Measurements from ENCODE around the gene CCDC85C. TPM values are rescaled to one million over a fixed set of nuclear protein-coding genes. Genes with fewer than 3 reads are reported as not detected.

CCDC85C gene
- total and polyA plus RNA-seq, 2 of the 4 experiments (the other 2 are of a cell fraction), result 16.0 to 19.0 TPM

- TF ChIP-seq USF2 (IDR thresholded peaks at IDR 0.05; ENCODE audit: low read depth, low read length), result no peak
- TF ChIP-seq CEBPB (IDR thresholded peaks at IDR 0.05; ENCODE audit: low read depth, low read length), result no peak
- no peak for TF ChIP-seq MAZ (IDR thresholded peaks at IDR 0.05; ENCODE audit: borderline replicate concordance, low read depth, low read length)
- TF ChIP-seq RFX5 (IDR thresholded peaks at IDR 0.05; ENCODE audit: low read depth, low read length), result no peak
- TF ChIP-seq SMC3 (IDR thresholded peaks at IDR 0.05; ENCODE audit: low read depth, low read length), result no peak
- no peak for TF ChIP-seq RCOR1 (IDR thresholded peaks at IDR 0.05; ENCODE audit: insufficient replicate concordance, low read length)
- TF ChIP-seq RAD21 (IDR thresholded peaks at IDR 0.05; ENCODE audit: low read length), result no peak
- TF ChIP-seq CTCF (conservative IDR thresholded peaks at IDR 0.05; ENCODE audit: low read depth, low read length), result no peak
- no peak for TF ChIP-seq MXI1 (IDR thresholded peaks at IDR 0.05; ENCODE audit: borderline replicate concordance, low read depth, low read length)
- TF ChIP-seq NFE2L2 (IDR thresholded peaks at IDR 0.05; ENCODE audit: low read depth, low read length), result no peak
- TF ChIP-seq ELK1 (IDR thresholded peaks at IDR 0.05; ENCODE audit: borderline replicate concordance, low read depth, low read length), result no peak
- no peak for TF ChIP-seq MAFK (IDR thresholded peaks at IDR 0.05; ENCODE audit: low read depth, low read length)
- TF ChIP-seq FOS (IDR thresholded peaks at IDR 0.05; ENCODE audit: low read depth, low read length), result no peak
- TF ChIP-seq CHD1 (IDR thresholded peaks at IDR 0.05; ENCODE audit: low read depth, low read length), result no peak
- no peak for TF ChIP-seq BHLHE40 (IDR thresholded peaks at IDR 0.05; ENCODE audit: low read depth, low read length)
- no peak overlapping the region for H4K5ac ChIP-seq (ENCODE audit: low read depth, low read length)
- DNase-seq (no peak), ATAC-seq (ENCODE audit: low read depth) (no peak)
- H4K91ac ChIP-seq (ENCODE audit: insufficient read depth, low read depth, low read length), result no peak overlapping the region
- no peaks in the 10 kb centered on the region for H3K27me3 ChIP-seq (ENCODE audit: control insufficient read depth, insufficient read depth, low read length)
- in situ Hi-C loops (cut with MboI; ENCODE audit: low sequenced_read_pairs), result no loop called here
- ChIA-PET CTCF (no interaction called here), POLR2A (ENCODE audit: unreplicated experiment) (no interaction called here)
- no peaks in the 10 kb centered on the region for H3K36me3 ChIP-seq (ENCODE audit: control insufficient read depth, insufficient read depth, low read length)
- H3K56ac ChIP-seq (ENCODE audit: extremely low read depth, insufficient read depth, low read length), result no peak overlapping the region
- H3K9ac ChIP-seq (ENCODE audit: low read depth, low read length), result no peak overlapping the region
- no peak overlapping the region for H2BK15ac ChIP-seq (ENCODE audit: low read depth, low read length)
- no peak overlapping the region for H2AK5ac ChIP-seq (ENCODE audit: low read depth, low read length)
- intact Hi-C loops (cut with micrococcal nuclease), result no loop called here
- H2AK9ac ChIP-seq (replicated peaks; ENCODE audit: low read depth, low read length, poor library complexity), result no peak overlapping the region
- H2AFZ ChIP-seq (replicated peaks; ENCODE audit: low read length, poor library complexity), result no peak overlapping the region
- H3K4ac ChIP-seq (ENCODE audit: low read depth, low read length), result no peak overlapping the region
- H3K79me1 ChIP-seq (ENCODE audit: low read depth in 1 of 2, low read length in 2 of 2), result peaks cover 63 to 89% of the 10 kb centered on the region in 2 experiments
- dilution Hi-C loops (cut with HindIII; ENCODE audit: low sequenced_read_pairs, unreplicated experiment), result no loop called here
- H3K9me3 ChIP-seq (ENCODE audit: control insufficient read depth, insufficient read depth, low read length), result no peaks in the 10 kb centered on the region
- no peak overlapping the region for H3K4me2 ChIP-seq (ENCODE audit: low read depth, low read length)
- H3K9me1 ChIP-seq (ENCODE audit: insufficient read depth, low read length), result peaks cover 10% of the 10 kb centered on the region
- H3K23ac ChIP-seq (ENCODE audit: low read depth, low read length), result no peak overlapping the region
- H3K4me1 ChIP-seq (ENCODE audit: control insufficient read depth, insufficient read depth, low read length), result peaks cover 6% of the 10 kb centered on the region
- no peak overlapping the region for H3K27ac ChIP-seq (ENCODE audit: insufficient read depth, low read length)
- no peak overlapping the region for H2BK20ac ChIP-seq (ENCODE audit: low read depth, low read length)
- no peak overlapping the region for H2BK5ac ChIP-seq (ENCODE audit: low read depth, low read length, poor library complexity, severe bottlenecking)
- H2BK120ac ChIP-seq (ENCODE audit: low read depth, low read length), result no peak overlapping the region
- peaks cover 61% of the 10 kb centered on the region for H4K20me1 ChIP-seq (ENCODE audit: insufficient read depth, low read length)
- H4K8ac ChIP-seq (ENCODE audit: low read depth in 2 of 2, low read length in 2 of 2), result no peak overlapping the region
- no peak overlapping the region for H3K18ac ChIP-seq (ENCODE audit: low read depth, low read length)
- BruUV-seq (replicated peaks), result no TSS peak
- 63% methylated on average over 4 of the region's 13 CpGs; no CpG with 5 or more reads in 1 of the 2 experiments for WGBS, 2 experiments (ENCODE audit: extremely low coverage in 2 of 2, insufficient read length in 1 of 2)
- no peak overlapping the region for H3K4me3 ChIP-seq (ENCODE audit: insufficient read depth, low read depth, low read length)
- H3K14ac ChIP-seq (replicated peaks; ENCODE audit: low read depth, low read length), result no peak overlapping the region
These were observed 57.6 kb downstream of the CCDC85C start for GRCh38 chr14:99546234-99546879.
